H1 (cell line): Measurements from ENCODE around the gene SRGAP3.

Experiments
- ATF2 ChIP-seq: IDR thresholded peaks from 2 replicates; pipeline ENCODE4 v1.6.1; 2012; ENCODE audit warnings: low read length, inconsistent platforms
- CTCF ChIP-seq, 3 experiments: IDR thresholded peaks; 1 replicate in 2 of 3; 2 replicates in 1 of 3; pipeline versions ENCODE4 v1.5.1 to v1.6.1; 2011; ENCODE audit warnings: low read length in 3 of 3, mild to moderate bottlenecking in 3 of 3, inconsistent platforms in 2 of 3, low read depth in 1 of 3, moderate library complexity in 1 of 3; ENCODE audit not compliant: insufficient read depth in 1 of 3; ENCODE audit errors: control extremely low read depth in 1 of 3
- GABPA ChIP-seq: IDR thresholded peaks from 2 replicates; pipeline ENCODE4 v1.6.1; 2011; ENCODE audit warnings: mild to moderate bottlenecking, low read length, moderate library complexity, borderline replicate concordance; ENCODE audit not compliant: insufficient read depth
- SIRT6 ChIP-seq: IDR thresholded peaks from one replicate; pipeline ENCODE4 v1.7.1; 2012; ENCODE audit warnings: low read length, inconsistent platforms
- SP4 ChIP-seq: IDR thresholded peaks from 2 replicates; pipeline ENCODE4 v1.6.1; 2012; ENCODE audit warnings: low read length, inconsistent platforms
- TBP ChIP-seq: IDR thresholded peaks from 2 replicates; pipeline ENCODE4 v1.6.1; 2011; ENCODE audit warnings: low read depth, low read length, improper control_type of control experiment
- YY1 ChIP-seq: IDR thresholded peaks from 2 replicates; pipeline ENCODE4 v1.6.1; 2011; ENCODE audit warnings: low read depth, mild to moderate bottlenecking, low read length

GRCh38 chr3:9168241-9168741 lies 81.2 kb downstream of the SRGAP3 start:
- TF ChIP-seq SIRT6 (no peak), CTCF (IDR thresholded peaks at IDR 0.05; ENCODE audit: control extremely low read depth in 1 of 3, insufficient read depth in 1 of 3, low read depth in 1 of 3, low read length in 3 of 3) (no peak), ATF2 (no peak), SP4 (no peak), TBP (no peak), YY1 (no peak), GABPA (no peak)
